Measurements from ENCODE around the gene NRXN3. TPM values are rescaled to one million over a fixed set of nuclear protein-coding genes. Genes with fewer than 3 reads are reported as not detected.

Gene NRXN3
- total RNA-seq, 1 donor: 2.5 TPM

DNA sequence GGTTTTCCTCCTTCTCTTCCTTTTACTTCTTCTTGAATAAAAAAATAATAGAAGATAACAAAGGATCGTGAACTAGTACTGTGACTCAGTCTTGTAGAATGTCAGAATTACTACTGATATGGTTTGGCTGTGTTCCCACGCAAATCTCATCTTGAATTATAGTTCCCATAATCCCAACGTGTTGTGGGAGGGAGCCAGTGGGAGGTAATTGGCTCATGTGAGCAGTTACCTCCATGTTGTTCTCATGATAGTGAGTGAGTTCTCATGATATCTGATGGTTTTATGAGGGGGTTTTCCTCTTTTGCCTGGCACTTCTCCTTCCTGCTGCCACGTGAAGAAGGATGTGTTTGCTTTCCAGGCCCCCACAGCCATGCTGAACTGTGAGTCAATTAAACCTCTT lies 1491.6 kb downstream of the NRXN3 start:
- H2AFZ ChIP-seq (ENCODE audit: low read length): no peak overlapping the region
- H3K4me3 ChIP-seq (ENCODE audit: insufficient read depth, low read length): no peak overlapping the region
- H3K27ac ChIP-seq (ENCODE audit: low read depth, low read length): no peak overlapping the region
- no peaks in the 10 kb centered on the region for H4K20me1 ChIP-seq (ENCODE audit: insufficient read depth, low read length)
- TF ChIP-seq, protein P1, sequence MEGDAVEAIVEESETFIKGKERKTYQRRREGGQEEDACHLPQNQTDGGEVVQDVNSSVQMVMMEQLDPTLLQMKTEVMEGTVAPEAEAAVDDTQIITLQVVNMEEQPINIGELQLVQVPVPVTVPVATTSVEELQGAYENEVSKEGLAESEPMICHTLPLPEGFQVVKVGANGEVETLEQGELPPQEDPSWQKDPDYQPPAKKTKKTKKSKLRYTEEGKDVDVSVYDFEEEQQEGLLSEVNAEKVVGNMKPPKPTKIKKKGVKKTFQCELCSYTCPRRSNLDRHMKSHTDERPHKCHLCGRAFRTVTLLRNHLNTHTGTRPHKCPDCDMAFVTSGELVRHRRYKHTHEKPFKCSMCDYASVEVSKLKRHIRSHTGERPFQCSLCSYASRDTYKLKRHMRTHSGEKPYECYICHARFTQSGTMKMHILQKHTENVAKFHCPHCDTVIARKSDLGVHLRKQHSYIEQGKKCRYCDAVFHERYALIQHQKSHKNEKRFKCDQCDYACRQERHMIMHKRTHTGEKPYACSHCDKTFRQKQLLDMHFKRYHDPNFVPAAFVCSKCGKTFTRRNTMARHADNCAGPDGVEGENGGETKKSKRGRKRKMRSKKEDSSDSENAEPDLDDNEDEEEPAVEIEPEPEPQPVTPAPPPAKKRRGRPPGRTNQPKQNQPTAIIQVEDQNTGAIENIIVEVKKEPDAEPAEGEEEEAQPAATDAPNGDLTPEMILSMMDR (IDR thresholded peaks at IDR 0.05; ENCODE audit: extremely low read depth, low read depth, low read length): no peak
- no peak for DNase-seq (ENCODE audit: insufficient read length, low spot score, missing footprints)
- no peak overlapping the region for H3K4me2 ChIP-seq (ENCODE audit: insufficient read depth, low read length)
- H3K9me3 ChIP-seq (ENCODE audit: low read depth, low read length): no peaks in the 10 kb centered on the region
- H3K79me2 ChIP-seq (ENCODE audit: insufficient read depth, low read length): no peaks in the 10 kb centered on the region
- H3K36me3 ChIP-seq (ENCODE audit: insufficient read depth, low read length): no peaks in the 10 kb centered on the region
- no peaks in the 10 kb centered on the region for H3K4me1 ChIP-seq (ENCODE audit: insufficient read depth, low read length)
- H3K27me3 ChIP-seq (ENCODE audit: insufficient read depth, low read length): no peaks in the 10 kb centered on the region

DNA sequence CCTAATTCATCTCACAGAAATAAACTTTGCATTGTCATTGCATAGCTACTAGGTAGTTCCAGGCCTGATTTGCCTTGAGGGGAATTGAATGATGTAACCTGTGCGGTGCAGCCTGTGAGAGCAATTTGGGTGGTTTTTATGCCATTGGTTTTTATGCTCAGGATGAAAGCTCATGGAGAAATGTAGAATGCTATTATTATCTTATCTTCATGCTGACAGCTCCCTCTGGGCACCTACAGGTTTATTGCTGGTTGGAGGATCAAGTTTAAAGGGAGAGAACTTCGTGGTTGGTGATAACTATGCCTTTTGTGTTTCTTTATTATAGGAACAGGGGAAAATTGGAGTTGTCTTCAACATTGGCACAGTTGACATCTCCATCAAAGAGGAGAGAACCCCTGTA lies 1493.3 kb downstream of the NRXN3 start:
- Histone ChIP-seq H3K79me2 (ENCODE audit: insufficient read depth, low read length) (no peaks in the 10 kb centered on the region), H3K27me3 (ENCODE audit: insufficient read depth, low read length) (no peaks in the 10 kb centered on the region), H3K27ac (ENCODE audit: low read depth, low read length) (no peak overlapping the region), H3K4me1 (ENCODE audit: insufficient read depth, low read length) (no peaks in the 10 kb centered on the region), H3K36me3 (ENCODE audit: insufficient read depth, low read length) (no peaks in the 10 kb centered on the region), H3K4me3 (ENCODE audit: insufficient read depth, low read length) (no peak overlapping the region), H3K4me2 (ENCODE audit: insufficient read depth, low read length) (no peak overlapping the region), H3K9me3 (ENCODE audit: low read depth, low read length) (no peaks in the 10 kb centered on the region), H4K20me1 (ENCODE audit: insufficient read depth, low read length) (no peaks in the 10 kb centered on the region), H2AFZ (ENCODE audit: low read length) (no peak overlapping the region)
- TF ChIP-seq, protein P1 (IDR thresholded peaks at IDR 0.05; ENCODE audit: extremely low read depth, low read depth, low read length): no peak
- DNase-seq (ENCODE audit: insufficient read length, low spot score, missing footprints): no peak

DNA sequence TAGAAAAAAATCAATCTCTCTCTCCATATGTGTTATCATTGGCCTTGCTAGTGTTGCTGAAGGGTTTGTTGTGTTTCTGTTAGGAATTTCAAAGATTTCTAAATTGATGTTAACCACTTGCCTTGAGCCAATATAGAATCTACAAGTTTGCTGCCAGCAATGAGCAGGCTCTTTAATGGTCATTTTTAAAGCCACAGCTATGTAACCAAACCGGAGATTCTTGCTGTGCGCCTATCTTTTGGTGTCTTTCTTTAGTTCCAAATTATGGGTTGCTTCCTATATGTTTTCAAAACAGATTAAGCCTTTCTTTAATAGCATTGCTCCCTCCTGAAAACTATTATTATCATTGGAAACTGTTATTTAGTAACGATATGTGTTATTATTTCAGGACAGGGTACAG lies 1495.4 kb downstream of the NRXN3 start:
- TF ChIP-seq, protein P1 (IDR thresholded peaks at IDR 0.05; ENCODE audit: extremely low read depth, low read depth, low read length): no peak
- H4K20me1 ChIP-seq (ENCODE audit: insufficient read depth, low read length): no peaks in the 10 kb centered on the region
- H3K4me1 ChIP-seq (ENCODE audit: insufficient read depth, low read length): no peaks in the 10 kb centered on the region
- no peaks in the 10 kb centered on the region for H3K27me3 ChIP-seq (ENCODE audit: insufficient read depth, low read length)
- H3K4me3 ChIP-seq (ENCODE audit: insufficient read depth, low read length): no peak overlapping the region
- H3K4me2 ChIP-seq (ENCODE audit: insufficient read depth, low read length): no peak overlapping the region
- no peak for DNase-seq (ENCODE audit: insufficient read length, low spot score, missing footprints)
- no peak overlapping the region for H2AFZ ChIP-seq (ENCODE audit: low read length)
- no peaks in the 10 kb centered on the region for H3K36me3 ChIP-seq (ENCODE audit: insufficient read depth, low read length)
- no peak overlapping the region for H3K27ac ChIP-seq (ENCODE audit: low read depth, low read length)
- no peaks in the 10 kb centered on the region for H3K9me3 ChIP-seq (ENCODE audit: low read depth, low read length)
- no peaks in the 10 kb centered on the region for H3K79me2 ChIP-seq (ENCODE audit: insufficient read depth, low read length)

DNA sequence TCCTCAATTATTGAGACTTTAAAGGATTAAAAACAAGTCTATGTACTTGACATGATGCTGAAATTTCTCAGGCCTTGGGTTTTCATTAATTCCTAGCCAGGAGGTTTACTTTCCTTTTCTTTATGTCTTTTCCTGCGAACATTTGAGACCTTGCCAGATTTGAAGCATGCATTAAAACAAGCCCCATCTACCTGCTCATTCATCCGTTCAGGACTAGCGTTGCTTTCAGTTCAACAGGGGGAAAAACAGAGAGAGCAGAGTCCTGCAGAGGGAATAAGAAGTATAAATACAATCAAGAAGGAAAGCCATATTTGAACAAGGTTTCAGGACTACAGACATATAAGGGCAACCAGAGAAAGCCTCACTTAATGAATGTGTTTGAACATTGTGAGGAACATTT lies 1498.8 kb downstream of the NRXN3 start:
- Histone ChIP-seq H3K79me2 (ENCODE audit: insufficient read depth, low read length) (no peaks in the 10 kb centered on the region), H3K9me3 (ENCODE audit: low read depth, low read length) (no peaks in the 10 kb centered on the region), H4K20me1 (ENCODE audit: insufficient read depth, low read length) (no peaks in the 10 kb centered on the region), H3K36me3 (ENCODE audit: insufficient read depth, low read length) (no peaks in the 10 kb centered on the region), H3K4me2 (ENCODE audit: insufficient read depth, low read length) (no peak overlapping the region), H3K4me3 (ENCODE audit: insufficient read depth, low read length) (no peak overlapping the region), H2AFZ (ENCODE audit: low read length) (no peak overlapping the region), H3K4me1 (ENCODE audit: insufficient read depth, low read length) (no peaks in the 10 kb centered on the region), H3K27ac (ENCODE audit: low read depth, low read length) (no peak overlapping the region), H3K27me3 (ENCODE audit: insufficient read depth, low read length) (no peaks in the 10 kb centered on the region)
- TF ChIP-seq, protein P1 (IDR thresholded peaks at IDR 0.05; ENCODE audit: extremely low read depth, low read depth, low read length): no peak
- no peak for DNase-seq (ENCODE audit: insufficient read length, low spot score, missing footprints)

Measured in osteoblast (primary cell).